GM18526 (cell line): ENCODE data around the gene CHSY1.

Experiments
- POLR2A ChIP-seq: IDR thresholded peaks from 3 replicates; pipeline ENCODE4 v1.6.1; 2011; ENCODE audit not compliant: insufficient read length; ENCODE audit errors: extremely low read depth

CHSY1 gene

GRCh38 chr15:101255615-101256241, 3.9 kb upstream of the CHSY1 start:
- TF ChIP-seq POLR2A: no peak

DNA sequence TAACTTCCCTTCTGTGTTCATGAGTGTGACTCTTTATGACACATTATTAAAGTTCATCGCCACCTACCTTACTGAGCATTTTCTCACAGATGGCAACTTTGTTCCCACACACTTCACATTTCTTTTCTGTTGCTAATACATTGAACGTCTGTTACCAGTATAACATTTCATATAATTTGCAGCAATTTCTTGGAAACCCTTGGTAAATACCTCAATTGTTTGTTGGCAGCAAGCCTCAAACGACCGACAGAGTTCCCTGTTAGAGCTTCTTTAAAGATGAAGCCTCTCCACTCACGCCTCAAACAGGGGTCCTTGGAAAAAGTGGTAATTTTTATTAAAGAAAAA, 3.2 kb upstream of the CHSY1 start:
- no peak for TF ChIP-seq POLR2A

- TF ChIP-seq POLR2A: no peak
Observed at GRCh38 chr15:101254157-101255050, 2.6 kb upstream of the CHSY1 start.

DNA sequence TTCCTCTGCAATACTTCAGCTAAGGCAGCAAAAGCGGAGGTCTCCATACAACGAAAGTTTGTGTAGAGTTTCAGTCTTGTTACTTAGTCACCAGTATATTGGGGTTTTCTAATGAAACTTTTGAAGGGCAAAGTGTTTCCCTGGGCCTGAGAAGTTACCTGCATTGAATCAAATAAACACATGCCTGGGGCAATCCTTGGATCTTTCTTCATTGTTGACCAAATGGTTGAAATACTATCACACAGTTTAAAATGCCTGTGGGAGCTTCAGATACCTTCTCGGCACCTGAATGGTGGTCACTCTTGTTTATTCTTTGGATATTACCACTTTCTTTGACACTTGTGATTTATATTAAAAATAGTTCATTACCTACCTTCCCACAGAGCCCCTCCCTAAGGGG, 988 bp upstream of the CHSY1 start:
- TF ChIP-seq POLR2A: no peak

DNA sequence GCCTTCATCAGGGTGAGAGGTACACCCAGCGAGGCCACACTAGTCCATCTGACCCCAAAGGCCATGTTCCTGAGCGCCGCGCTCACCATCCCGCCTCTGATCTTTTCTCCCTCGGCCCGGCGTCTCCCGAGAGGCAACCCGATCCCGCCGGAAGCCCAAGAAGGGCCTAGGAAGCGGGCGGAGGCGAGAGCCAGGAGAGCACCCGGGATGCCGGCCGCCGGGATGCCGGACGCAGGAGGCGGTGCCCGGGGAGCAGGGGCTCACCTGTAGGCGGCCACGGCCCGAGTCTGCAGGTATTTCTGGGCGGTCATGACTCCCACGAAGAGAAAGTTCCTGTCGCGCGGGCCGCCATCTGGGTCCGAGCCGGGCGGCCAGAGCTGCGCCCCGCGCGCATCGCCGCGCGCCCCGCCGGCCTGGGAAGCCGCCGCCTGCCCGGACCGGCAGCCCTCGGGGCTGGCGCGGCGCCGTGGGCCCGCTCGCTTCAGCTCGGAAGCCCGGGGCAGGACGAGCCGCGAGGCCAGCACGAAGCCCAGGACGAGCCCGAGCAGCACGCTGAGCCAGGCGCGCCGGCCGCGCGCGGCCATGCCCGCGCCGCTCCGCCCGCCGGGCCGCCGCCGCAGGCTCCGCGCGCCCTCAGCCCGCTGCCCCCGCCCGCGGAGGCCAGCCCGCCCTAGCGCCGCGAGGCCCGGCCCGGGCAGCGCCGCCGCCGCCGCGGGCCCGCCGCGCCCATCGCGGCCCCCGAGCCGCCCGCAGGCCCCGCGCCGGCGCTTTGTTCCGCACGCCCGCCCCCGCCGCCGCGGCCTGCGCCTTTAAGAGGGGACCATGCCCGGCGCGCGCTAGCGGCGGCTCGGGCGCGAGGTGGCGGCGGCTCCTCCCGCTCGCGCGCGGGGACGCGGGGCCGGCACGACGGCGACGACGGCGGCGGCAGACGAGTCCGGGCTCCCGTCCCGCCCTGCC, 697 bp downstream of the CHSY1 start:
- TF ChIP-seq POLR2A: no peak

DNA sequence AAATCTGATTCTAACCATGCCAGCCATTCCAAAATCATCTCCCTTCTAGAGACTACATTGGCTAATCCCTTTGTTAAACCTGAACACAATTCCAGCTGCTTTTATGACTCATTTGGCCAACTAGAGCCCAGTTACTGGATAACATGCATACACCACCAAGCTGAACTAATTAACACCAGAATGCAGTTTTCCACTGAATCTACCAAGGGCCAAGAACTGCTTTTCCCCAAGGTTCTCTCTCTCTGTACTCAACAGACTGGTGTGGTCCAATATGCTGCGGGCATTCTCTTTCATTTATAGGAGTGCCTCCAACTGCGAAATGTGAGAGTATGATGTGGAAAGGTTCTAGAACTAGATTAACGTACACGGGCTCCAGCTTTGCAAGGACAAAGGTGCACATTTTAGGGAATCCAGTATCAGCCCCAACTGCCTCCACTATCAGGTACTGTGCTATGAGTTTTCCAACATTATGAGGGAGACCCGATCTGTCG, 1.5 kb downstream of the CHSY1 start:
- TF ChIP-seq POLR2A: no peak

DNA sequence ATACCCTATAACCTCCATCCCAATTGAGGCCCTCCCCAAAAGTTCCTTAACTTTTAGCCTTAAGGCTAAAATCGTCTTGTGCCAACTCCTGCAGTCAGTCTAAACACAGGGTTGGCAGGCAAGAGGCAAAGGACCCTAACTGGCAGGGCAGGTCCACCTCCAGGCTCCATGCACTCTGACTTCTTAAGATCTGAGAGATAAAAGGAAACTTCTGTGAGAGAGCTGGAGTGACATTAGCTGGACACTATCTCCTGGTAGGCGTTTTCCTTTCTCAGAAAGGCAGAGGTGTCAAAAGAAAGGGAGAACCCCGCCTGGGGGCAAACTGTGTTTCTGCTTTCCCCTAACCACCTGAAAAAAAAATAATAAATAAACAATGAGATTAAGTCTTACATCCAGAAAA, 3.6 kb downstream of the CHSY1 start:
- no peak for TF ChIP-seq POLR2A

GRCh38 chr15:101246824-101247745, 4.8 kb downstream of the CHSY1 start:
- no peak for TF ChIP-seq POLR2A

- TF ChIP-seq POLR2A: no peak
Observed at GRCh38 chr15:101246391-101246790, 5.5 kb downstream of the CHSY1 start.

GRCh38 chr15:101244889-101245668, 6.8 kb downstream of the CHSY1 start:
- TF ChIP-seq POLR2A: no peak

DNA sequence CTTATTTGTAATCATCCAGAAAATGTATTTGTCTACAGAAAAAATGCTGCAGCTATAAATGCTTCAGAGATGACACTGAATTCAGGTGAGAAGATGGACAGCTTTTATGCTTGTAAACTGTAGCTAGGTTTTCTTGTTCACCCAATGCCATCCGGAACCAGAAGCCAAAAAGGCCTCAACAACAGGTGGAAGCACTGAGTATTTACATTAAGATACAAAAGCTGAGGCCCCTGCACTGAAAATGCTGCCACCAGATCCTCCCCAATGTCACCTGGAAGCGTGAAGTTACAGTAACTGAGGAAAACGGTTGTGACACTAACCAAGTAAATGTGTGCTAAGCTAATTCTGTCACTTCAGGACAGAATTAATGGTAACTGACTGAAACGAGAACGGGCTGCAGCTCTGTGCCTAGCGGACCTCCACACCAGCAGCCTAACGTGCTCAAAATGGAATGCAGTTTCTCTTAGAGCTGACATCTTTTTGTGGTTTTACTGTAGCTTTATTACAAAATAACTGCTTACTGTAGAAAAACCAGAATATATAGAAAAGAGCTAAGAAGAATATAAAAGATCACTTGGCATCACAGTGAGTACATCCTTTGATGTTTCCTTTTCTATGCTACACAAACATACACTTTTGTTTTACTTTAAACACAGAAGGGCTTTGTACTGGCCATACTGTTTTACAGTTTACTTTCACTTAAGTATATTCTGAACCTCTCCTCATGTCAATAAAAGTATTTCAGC, 7.6 kb downstream of the CHSY1 start:
- TF ChIP-seq POLR2A: no peak

GRCh38 chr15:101243420-101243819, 8.4 kb downstream of the CHSY1 start:
- TF ChIP-seq POLR2A: no peak

DNA sequence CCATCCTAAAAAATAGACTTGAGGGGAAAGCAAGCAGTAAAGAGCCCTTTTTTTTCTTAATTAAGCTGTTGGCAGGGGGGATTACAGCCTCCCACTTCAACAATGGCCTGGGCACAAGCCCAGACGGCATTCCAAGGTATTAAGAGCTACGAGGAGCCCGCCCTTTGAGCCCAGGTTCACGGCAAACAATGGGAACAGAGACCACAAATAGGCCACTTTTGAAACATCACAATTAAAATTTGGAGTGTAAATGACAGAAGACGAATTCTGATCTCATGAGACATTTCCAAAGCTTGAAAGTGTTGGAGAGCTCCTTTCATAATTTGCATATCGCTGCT, 8.9 kb downstream of the CHSY1 start:
- no peak for TF ChIP-seq POLR2A
